SH-SY5Y (cell line): ENCODE results near the gene ZEB2.

Experiments
- GATA2 ChIP-seq: IDR thresholded peaks from 2 replicates; pipeline ENCODE4 v1.6.1; 2011; ENCODE audit warnings: mild to moderate bottlenecking, low read depth, low read length
- GATA3 ChIP-seq: IDR thresholded peaks from 2 replicates; pipeline ENCODE4 v1.6.1; 2011; ENCODE audit warnings: low read depth, mild to moderate bottlenecking, low read length, moderate library complexity

- no peak for TF ChIP-seq GATA2
- no peak for TF ChIP-seq GATA3
Observed at GRCh38 chr2:144535300-144535699, 15.4 kb upstream of the ZEB2 start.
